IPS-15b (cell line): Measurements from ENCODE around the gene RAPGEF3.

ENCODE experiments used
- H3K27me3 ChIP-seq: one replicate; pipeline ENCODE4 v1.6.1; 2013; ENCODE audit warnings: low read length; ENCODE audit not compliant: control insufficient read depth, insufficient read depth
- H3K36me3 ChIP-seq: one replicate; pipeline ENCODE4 v1.6.1; 2013; ENCODE audit warnings: low read length; ENCODE audit not compliant: control insufficient read depth, insufficient read depth
- H3K4me1 ChIP-seq: one replicate; pipeline ENCODE4 v1.6.1; 2013; ENCODE audit warnings: mild to moderate bottlenecking, low read length; ENCODE audit not compliant: control insufficient read depth, insufficient read depth
- H3K4me3 ChIP-seq: one replicate; pipeline ENCODE4 v1.5.1; 2013; ENCODE audit warnings: low read depth, low read length
- H3K9ac ChIP-seq: one replicate; pipeline ENCODE4 v1.6.1; 2013; ENCODE audit warnings: low read depth, mild to moderate bottlenecking, low read length
- H3K9me3 ChIP-seq: one replicate; pipeline ENCODE4 v1.6.1; 2013; ENCODE audit warnings: mild to moderate bottlenecking, low read length; ENCODE audit not compliant: control insufficient read depth, insufficient read depth

RAPGEF3 gene

GRCh38 chr12:47789141-47789540 is 30.5 kb upstream of the RAPGEF3 start:
- no peaks in the 10 kb centered on the region for H3K27me3 ChIP-seq
- no peak overlapping the region for H3K4me3 ChIP-seq
- H3K9ac ChIP-seq = no peak overlapping the region
- H3K4me1 ChIP-seq = no peaks in the 10 kb centered on the region
- H3K36me3 ChIP-seq = peaks cover 63% of the 10 kb centered on the region
- H3K9me3 ChIP-seq = no peaks in the 10 kb centered on the region

GRCh38 chr12:47787596-47788319 is 29.1 kb upstream of the RAPGEF3 start:
- Histone ChIP-seq H3K9ac (no peak overlapping the region), H3K36me3 (peaks cover 60% of the 10 kb centered on the region), H3K9me3 (no peaks in the 10 kb centered on the region), H3K27me3 (no peaks in the 10 kb centered on the region), H3K4me3 (no peak overlapping the region), H3K4me1 (no peaks in the 10 kb centered on the region)

GRCh38 chr12:47786662-47787280 is 28.1 kb upstream of the RAPGEF3 start:
- H3K9me3 ChIP-seq = no peaks in the 10 kb centered on the region
- H3K4me1 ChIP-seq = no peaks in the 10 kb centered on the region
- no peaks in the 10 kb centered on the region for H3K27me3 ChIP-seq
- peaks cover 60% of the 10 kb centered on the region for H3K36me3 ChIP-seq
- no peak overlapping the region for H3K9ac ChIP-seq
- H3K4me3 ChIP-seq = no peak overlapping the region

GRCh38 chr12:47785887-47786661 is 27.4 kb upstream of the RAPGEF3 start:
- Histone ChIP-seq H3K36me3 (peaks cover 56% of the 10 kb centered on the region), H3K9ac (no peak overlapping the region), H3K27me3 (no peaks in the 10 kb centered on the region), H3K9me3 (no peaks in the 10 kb centered on the region), H3K4me3 (no peak overlapping the region), H3K4me1 (no peaks in the 10 kb centered on the region)

- H3K9me3 ChIP-seq = no peaks in the 10 kb centered on the region
- no peak overlapping the region for H3K9ac ChIP-seq
- no peaks in the 10 kb centered on the region for H3K27me3 ChIP-seq
- H3K36me3 ChIP-seq = peaks cover 49% of the 10 kb centered on the region
- H3K4me3 ChIP-seq = no peak overlapping the region
- no peaks in the 10 kb centered on the region for H3K4me1 ChIP-seq
Measured at GRCh38 chr12:47785036-47785886, 26.6 kb upstream of the RAPGEF3 start.

GRCh38 chr12:47783821-47784819 is 25.4 kb upstream of the RAPGEF3 start:
- Histone ChIP-seq H3K9ac (no peak overlapping the region), H3K27me3 (no peaks in the 10 kb centered on the region), H3K36me3 (peaks cover 42% of the 10 kb centered on the region), H3K4me3 (no peak overlapping the region), H3K9me3 (no peaks in the 10 kb centered on the region), H3K4me1 (peaks cover 5% of the 10 kb centered on the region)

GRCh38 chr12:47783024-47783755 is 24.5 kb upstream of the RAPGEF3 start:
- peaks cover 36% of the 10 kb centered on the region for H3K36me3 ChIP-seq
- no peaks in the 10 kb centered on the region for H3K27me3 ChIP-seq
- peaks cover 14% of the 10 kb centered on the region for H3K4me1 ChIP-seq
- no peaks in the 10 kb centered on the region for H3K9me3 ChIP-seq
- no peak overlapping the region for H3K4me3 ChIP-seq
- no peak overlapping the region for H3K9ac ChIP-seq

GRCh38 chr12:47782372-47782770 is 23.7 kb upstream of the RAPGEF3 start:
- no peak overlapping the region for H3K9ac ChIP-seq
- H3K36me3 ChIP-seq = peaks cover 27% of the 10 kb centered on the region
- no peaks in the 10 kb centered on the region for H3K9me3 ChIP-seq
- peaks cover 19% of the 10 kb centered on the region for H3K4me1 ChIP-seq
- H3K4me3 ChIP-seq = no peak overlapping the region
- H3K27me3 ChIP-seq = no peaks in the 10 kb centered on the region

GRCh38 chr12:47781479-47782371 is 23.0 kb upstream of the RAPGEF3 start:
- Histone ChIP-seq H3K27me3 (no peaks in the 10 kb centered on the region), H3K4me3 (no peak overlapping the region), H3K9ac (no peak overlapping the region), H3K4me1 (peaks cover 19% of the 10 kb centered on the region), H3K9me3 (no peaks in the 10 kb centered on the region), H3K36me3 (peaks cover 22% of the 10 kb centered on the region)
